ENCODE data around the gene ADGRG3. TPM values are rescaled to one million over a fixed set of nuclear protein-coding genes. Genes with fewer than 3 reads are reported as not detected.
A peak's percentile ranks its signal among the peaks of the same experiment; 100 is the strongest.

The ADGRG3 gene, protein sequence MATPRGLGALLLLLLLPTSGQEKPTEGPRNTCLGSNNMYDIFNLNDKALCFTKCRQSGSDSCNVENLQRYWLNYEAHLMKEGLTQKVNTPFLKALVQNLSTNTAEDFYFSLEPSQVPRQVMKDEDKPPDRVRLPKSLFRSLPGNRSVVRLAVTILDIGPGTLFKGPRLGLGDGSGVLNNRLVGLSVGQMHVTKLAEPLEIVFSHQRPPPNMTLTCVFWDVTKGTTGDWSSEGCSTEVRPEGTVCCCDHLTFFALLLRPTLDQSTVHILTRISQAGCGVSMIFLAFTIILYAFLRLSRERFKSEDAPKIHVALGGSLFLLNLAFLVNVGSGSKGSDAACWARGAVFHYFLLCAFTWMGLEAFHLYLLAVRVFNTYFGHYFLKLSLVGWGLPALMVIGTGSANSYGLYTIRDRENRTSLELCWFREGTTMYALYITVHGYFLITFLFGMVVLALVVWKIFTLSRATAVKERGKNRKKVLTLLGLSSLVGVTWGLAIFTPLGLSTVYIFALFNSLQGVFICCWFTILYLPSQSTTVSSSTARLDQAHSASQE
- 0.16 TPM for total RNA-seq

DNA sequence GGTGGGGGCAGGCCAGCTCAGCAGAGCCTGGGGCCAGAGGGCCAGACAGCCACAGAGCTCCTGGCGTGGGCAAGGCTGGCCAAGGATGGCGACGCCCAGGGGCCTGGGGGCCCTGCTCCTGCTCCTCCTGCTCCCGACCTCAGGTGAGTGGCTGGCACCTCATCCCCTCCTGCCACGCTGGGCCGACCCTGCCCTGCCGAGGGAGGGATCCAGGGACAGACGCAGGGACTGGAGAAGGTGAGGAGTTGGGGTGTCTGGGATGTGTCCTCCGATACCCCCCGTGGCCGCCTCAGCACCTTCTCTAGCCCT is at the start of gene ADGRG3:
ADGRG3 (plus strand) TSS at position 44 of the 309 bp plus-strand sequence; CDS start at position 86, 42 bp downstream.
- DNase-seq: no peak

DNA sequence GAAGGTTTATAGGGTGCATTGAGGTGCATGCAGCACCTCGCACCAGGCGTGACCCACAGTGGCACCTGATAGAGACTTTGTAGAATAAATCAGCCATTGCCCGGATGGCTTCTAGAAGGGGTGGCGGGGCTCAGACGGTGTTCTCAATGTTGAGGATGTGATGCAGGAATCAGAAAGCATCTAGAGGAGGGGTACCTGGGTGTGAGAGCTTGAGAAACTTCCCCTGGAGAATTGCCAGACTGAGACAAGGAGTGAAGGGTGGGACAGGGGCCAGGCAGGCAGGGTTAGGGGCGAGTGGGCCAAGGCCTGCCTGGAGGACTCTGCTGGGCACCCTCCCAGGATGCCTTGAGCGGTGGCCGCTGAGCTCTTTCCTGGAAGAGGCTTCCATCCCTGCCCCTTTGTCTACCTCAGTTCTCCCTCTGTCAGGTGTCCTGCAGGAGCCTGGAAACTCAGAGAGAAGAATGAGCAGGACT is 48.9 kb upstream of the ADGRG3 start:
- no peak for DNase-seq

GRCh38 chr16:57619606-57620334 is 48.3 kb upstream of the ADGRG3 start:
- no peak for DNase-seq

- no peak for DNase-seq
These were observed 47.5 kb upstream of the ADGRG3 start for GRCh38 chr16:57620335-57621231.

GRCh38 chr16:57621521-57622271 is 46.4 kb upstream of the ADGRG3 start:
- no peak for DNase-seq

DNA sequence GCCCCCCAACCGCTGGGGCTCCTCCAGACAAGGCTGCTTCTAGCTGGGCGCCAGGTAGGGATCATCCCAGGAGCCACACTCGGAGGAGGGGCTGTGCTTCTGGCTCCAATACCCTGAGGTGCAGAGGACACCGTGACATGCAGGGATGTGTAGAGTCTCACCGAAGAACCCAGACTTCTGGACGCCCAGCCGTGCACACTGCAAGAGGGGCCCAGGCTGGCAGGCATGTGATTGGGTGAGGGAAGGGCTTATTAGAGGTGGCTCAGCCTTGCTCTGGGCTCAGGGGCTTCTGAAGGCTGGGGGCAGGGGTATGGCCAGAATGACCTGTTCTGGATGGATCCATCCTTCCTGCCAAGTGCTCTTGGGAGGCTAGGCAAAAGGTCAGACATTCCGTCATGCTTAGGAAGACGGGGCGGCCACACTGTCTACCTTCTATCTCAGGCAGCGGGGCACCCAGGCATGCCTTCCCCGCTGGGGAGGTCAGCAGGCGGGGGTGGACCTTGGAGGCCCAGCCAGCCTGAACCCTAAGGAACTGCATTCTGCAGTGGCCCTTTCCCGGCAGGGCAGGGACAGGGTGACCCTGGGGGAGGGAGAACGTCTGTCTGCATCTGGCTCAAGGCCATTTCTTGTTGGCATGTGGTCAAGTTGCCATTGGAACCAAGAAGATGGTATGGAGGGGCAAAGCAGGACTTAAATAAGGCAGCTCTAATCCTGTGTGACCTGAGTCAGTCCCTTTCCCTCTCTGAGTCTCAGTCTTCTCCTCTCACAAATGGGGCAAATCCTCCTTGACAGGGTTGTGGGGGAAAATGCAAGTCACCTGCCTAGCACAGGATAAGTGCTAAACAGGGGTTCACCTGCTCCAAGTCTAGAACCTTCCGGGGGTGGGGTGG is 45.5 kb upstream of the ADGRG3 start:
- DNase-seq: no peak

DNA sequence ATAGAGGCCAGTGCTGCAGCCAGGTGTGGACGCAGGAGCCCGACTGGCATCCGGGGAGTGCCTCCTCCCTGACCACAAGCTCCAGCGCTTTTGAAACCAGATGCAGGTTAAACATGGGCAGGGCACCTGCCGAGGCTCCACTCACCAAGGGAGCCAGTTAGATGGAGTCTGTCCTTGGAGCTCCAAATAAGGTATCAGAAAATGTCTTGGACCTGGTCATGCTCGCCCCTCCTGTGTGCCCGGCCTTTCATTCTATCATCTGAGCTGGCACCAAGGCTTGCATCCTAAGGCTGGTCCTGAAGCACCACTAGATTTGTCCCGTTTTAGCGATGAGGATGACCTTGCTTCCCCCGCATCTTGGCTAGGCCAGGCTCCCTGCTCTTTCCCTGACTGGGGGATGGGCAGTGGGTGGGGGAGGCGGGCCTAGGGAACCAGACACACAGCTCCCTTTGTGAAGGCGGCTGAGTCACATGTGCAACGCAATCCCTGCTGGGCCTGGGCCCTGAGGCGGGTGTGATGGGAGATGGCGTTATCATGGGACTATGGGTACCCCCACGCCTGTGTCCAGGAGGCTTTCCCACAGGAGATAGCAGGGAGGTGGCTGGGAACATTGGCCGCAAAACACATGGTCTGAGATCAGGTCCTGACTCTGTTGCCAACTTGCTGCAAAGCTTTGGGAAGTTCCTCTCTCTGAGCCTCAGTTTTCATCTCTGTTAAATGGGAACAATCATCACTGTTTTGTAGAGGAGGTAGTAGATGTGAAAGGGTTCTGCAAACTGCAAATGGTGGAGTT is 44.7 kb upstream of the ADGRG3 start:
- DNase-seq: peak; percentile 72

GRCh38 chr16:57624044-57624688 is 43.9 kb upstream of the ADGRG3 start:
- DNase-seq: no peak

GRCh38 chr16:57624806-57625500 is 43.2 kb upstream of the ADGRG3 start:
- DNase-seq: peak; percentile 54

GRCh38 chr16:57626420-57627170 is 41.5 kb upstream of the ADGRG3 start:
- no peak for DNase-seq

GRCh38 chr16:57627184-57627871 is 40.8 kb upstream of the ADGRG3 start:
- DNase-seq: peak; percentile 53

DNA sequence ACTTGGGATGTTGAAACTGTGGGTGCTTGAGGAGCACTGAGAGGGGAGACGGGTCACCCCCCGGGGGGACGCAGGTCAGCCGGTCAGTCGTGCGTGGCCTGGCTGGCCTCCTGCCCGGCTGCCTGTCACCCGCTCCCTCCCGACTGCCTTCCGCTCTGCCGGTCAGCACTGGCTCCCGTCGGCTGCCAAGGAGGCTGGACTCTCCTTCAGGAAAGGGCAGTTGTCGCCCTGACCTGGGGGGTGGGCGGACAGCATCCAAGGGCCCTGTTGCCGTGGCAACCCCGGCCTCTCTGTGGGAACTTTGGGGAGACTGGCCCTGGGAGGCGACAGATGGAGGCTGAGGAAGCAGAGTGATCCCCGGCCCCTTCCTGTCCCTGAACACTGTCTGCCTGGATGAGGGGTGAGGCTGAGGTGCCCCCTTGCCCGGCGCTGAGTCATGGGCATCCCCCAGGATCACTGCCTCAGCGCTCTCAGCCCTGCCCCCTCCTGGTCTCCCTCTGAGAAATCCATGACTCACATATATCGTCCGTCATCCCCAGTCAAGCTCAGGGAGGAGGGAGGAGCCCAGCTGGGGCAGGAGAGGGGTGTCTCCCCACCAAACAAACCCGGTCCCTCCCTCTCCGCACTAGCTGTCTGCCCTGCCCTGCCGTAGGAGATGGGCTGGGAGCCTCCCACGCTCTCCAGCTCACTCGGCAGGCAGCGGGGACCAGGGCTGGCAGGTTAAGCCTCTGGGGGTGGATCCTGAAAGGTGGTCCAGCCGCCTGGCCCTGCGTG is 39.9 kb upstream of the ADGRG3 start, which contains the start of gene ADGRG1:
ADGRG1 (plus strand) TSS at position 623 of the 774 bp plus-strand sequence. CDS start 21,658 bp downstream, outside the sequence.
- DNase-seq: peak; percentile 80

GRCh38 chr16:57628783-57629293 is 39.3 kb upstream of the ADGRG3 start:
- no peak for DNase-seq

- DNase-seq: no peak
These were observed 38.3 kb upstream of the ADGRG3 start for GRCh38 chr16:57629516-57630406.

- no peak for DNase-seq
These were observed 37.7 kb upstream of the ADGRG3 start for GRCh38 chr16:57630407-57630797.

Data from occipital lobe (tissue), 2 donors.